OCI-LY1 (cell line): ENCODE results near the gene FRAS1.

ENCODE experiments used
- H2AFZ ChIP-seq: fragments of 200-600 bp; sonication (generic), shearing (Covaris generic); 2 replicates; pipeline ENCODE4 v1.6.0; 2014; ENCODE audit warnings: antibody characterized with exemption, mild to moderate bottlenecking, low read length
- H3F3A ChIP-seq: fragments of 200-600 bp; sonication (generic), shearing (Covaris generic); 2 replicates; pipeline ENCODE4 v1.6.0; 2014; ENCODE audit warnings: mild to moderate bottlenecking, antibody characterized with exemption, low read length, moderate library complexity; ENCODE audit not compliant: insufficient read depth
- H3K27ac ChIP-seq: fragments of 200-600 bp; sonication (generic); 2 replicates; pipeline ENCODE4 v1.5.1; 2014; ENCODE audit warnings: low read length, mixed run types, mild to moderate bottlenecking, low read depth; ENCODE audit not compliant: poor library complexity, severe bottlenecking
- H3K27me3 ChIP-seq: fragments of 200-600 bp; sonication (generic); 2 replicates; pipeline ENCODE4 v1.6.0; 2014; ENCODE audit warnings: antibody characterized with exemption, mild to moderate bottlenecking, low read length, moderate library complexity; ENCODE audit not compliant: insufficient read depth
- H3K36me3 ChIP-seq: fragments of 200-600 bp; sonication (generic); 2 replicates; pipeline ENCODE4 v1.6.1; 2014; ENCODE audit warnings: mild to moderate bottlenecking, antibody characterized with exemption, low read length, moderate library complexity, mixed read lengths; ENCODE audit not compliant: insufficient read depth
- H3K4me1 ChIP-seq: fragments of 200-600 bp; sonication (generic); 2 replicates; pipeline ENCODE4 v1.5.1; 2014; ENCODE audit warnings: mild to moderate bottlenecking, low read length, moderate library complexity; ENCODE audit not compliant: insufficient read depth, severe bottlenecking
- H3K4me2 ChIP-seq: fragments of 200-600 bp; sonication (generic), shearing (Covaris generic); 2 replicates; pipeline ENCODE4 v1.6.1; 2014; ENCODE audit warnings: low read length
- H3K4me3 ChIP-seq: fragments of 200-600 bp; sonication (generic); 2 replicates; pipeline ENCODE4 v1.5.1; 2014; ENCODE audit warnings: low read length, low read depth, mild to moderate bottlenecking, mixed read lengths; ENCODE audit not compliant: poor library complexity, severe bottlenecking
- H3K79me2 ChIP-seq: fragments of 200-600 bp; shearing (Covaris generic); 2 replicates; pipeline ENCODE4 v1.6.1; 2016; ENCODE audit warnings: mixed run types, low read length, mixed read lengths; ENCODE audit not compliant: insufficient read depth
- H3K9ac ChIP-seq: fragments of 200-600 bp; sonication (generic), shearing (Covaris generic); 2 replicates; pipeline ENCODE4 v1.6.1; 2014; ENCODE audit warnings: mild to moderate bottlenecking, low read length, mixed read lengths
- H3K9me2 ChIP-seq: fragments of 200-600 bp; sonication (generic), shearing (Covaris generic); 2 replicates; pipeline ENCODE4 v1.6.1; 2014; ENCODE audit warnings: low read depth, mild to moderate bottlenecking, low read length, mixed read lengths
- H3K9me3 ChIP-seq: fragments of 200-600 bp; shearing (Covaris generic); 2 replicates; pipeline ENCODE4 v1.6.1; 2014; ENCODE audit warnings: low read length, mixed read lengths
- H4K20me1 ChIP-seq: fragments of 200-600 bp; sonication (generic), shearing (Covaris generic); 2 replicates; pipeline ENCODE4 v1.6.0; 2016; ENCODE audit warnings: mild to moderate bottlenecking, low read length; ENCODE audit not compliant: insufficient read depth
- CTCF ChIP-seq: fragments of 200-600 bp; sonication (generic), shearing (Covaris generic); IDR thresholded peaks from 2 replicates; pipeline ENCODE4 v1.5.1; 2017; ENCODE audit warnings: mild to moderate bottlenecking, antibody characterized with exemption, low read length, moderate library complexity, mixed read lengths
- EZH2 ChIP-seq: fragments of 200-600 bp; sonication (generic), shearing (Covaris generic); IDR thresholded peaks from 2 replicates; pipeline ENCODE4 v1.8.0; 2017; ENCODE audit warnings: borderline replicate concordance, mixed run types, mild to moderate bottlenecking, antibody characterized with exemption, low read length, moderate library complexity, mixed read lengths

Gene FRAS1

GRCh38 chr4:78286281-78286680 is 229.2 kb downstream of the FRAS1 start:
- H3K36me3 ChIP-seq: no peaks in the 10 kb centered on the region
- no peaks in the 10 kb centered on the region for H3K27me3 ChIP-seq
- no peaks in the 10 kb centered on the region for H3K79me2 ChIP-seq
- no peaks in the 10 kb centered on the region for H3K4me1 ChIP-seq
- H3K9me2 ChIP-seq: no peaks in the 10 kb centered on the region
- H3K27ac ChIP-seq: no peak overlapping the region
- H3K4me2 ChIP-seq: no peak overlapping the region
- H3F3A ChIP-seq: no peaks in the 10 kb centered on the region
- no peaks in the 10 kb centered on the region for H3K9me3 ChIP-seq
- no peak overlapping the region for H2AFZ ChIP-seq
- TF ChIP-seq EZH2 (no peak), CTCF (no peak)
- H4K20me1 ChIP-seq: no peaks in the 10 kb centered on the region
- H3K4me3 ChIP-seq: no peak overlapping the region
- no peak overlapping the region for H3K9ac ChIP-seq

GRCh38 chr4:78288327-78288726 is 231.2 kb downstream of the FRAS1 start:
- Histone ChIP-seq H3K4me1 (no peaks in the 10 kb centered on the region), H4K20me1 (no peaks in the 10 kb centered on the region), H3K27me3 (no peaks in the 10 kb centered on the region), H3K79me2 (no peaks in the 10 kb centered on the region), H3K4me3 (no peak overlapping the region), H3K4me2 (no peak overlapping the region), H2AFZ (no peak overlapping the region), H3K9ac (no peak overlapping the region), H3K36me3 (no peaks in the 10 kb centered on the region), H3K27ac (no peak overlapping the region), H3K9me3 (no peaks in the 10 kb centered on the region), H3F3A (no peaks in the 10 kb centered on the region), H3K9me2 (no peaks in the 10 kb centered on the region)
- TF ChIP-seq CTCF: no peak
- TF ChIP-seq EZH2: no peak

GRCh38 chr4:78291277-78291676 is 234.2 kb downstream of the FRAS1 start:
- H3K4me3 ChIP-seq: no peak overlapping the region
- H4K20me1 ChIP-seq: no peaks in the 10 kb centered on the region
- no peak overlapping the region for H2AFZ ChIP-seq
- no peaks in the 10 kb centered on the region for H3K79me2 ChIP-seq
- no peaks in the 10 kb centered on the region for H3K9me3 ChIP-seq
- no peak overlapping the region for H3K9ac ChIP-seq
- no peak for TF ChIP-seq EZH2
- TF ChIP-seq CTCF: no peak
- H3K27me3 ChIP-seq: no peaks in the 10 kb centered on the region
- no peaks in the 10 kb centered on the region for H3K36me3 ChIP-seq
- no peak overlapping the region for H3K27ac ChIP-seq
- no peaks in the 10 kb centered on the region for H3K4me1 ChIP-seq
- no peaks in the 10 kb centered on the region for H3K9me2 ChIP-seq
- H3F3A ChIP-seq: no peaks in the 10 kb centered on the region
- H3K4me2 ChIP-seq: no peak overlapping the region
